ENCODE data around the gene EIF4E3. TPM values are rescaled to one million over a fixed set of nuclear protein-coding genes. Genes with fewer than 3 reads are reported as not detected.

EIF4E3 gene
- total and polyA plus RNA-seq, 2 of the 13 experiments (the other 11 are each of a cell fraction or from before 2014, with no cell fraction given), result 0.07 to 0.15 TPM

- no peak for TF ChIP-seq DR1 (CRISPR knock-in tag; IDR thresholded peaks at IDR 0.05)
Measured at GRCh38 chr3:71629289-71629688, 95.9 kb downstream of the EIF4E3 start (continued).

GRCh38 chr3:71628522-71628921 is 96.7 kb downstream of the EIF4E3 start:
- ChIA-PET POLR2A (no interaction called here), CTCF (ENCODE audit: low intra/inter-chr PET ratio, low total read pairs) (no interaction called here)
- Histone ChIP-seq H3K79me2 (ENCODE audit: insufficient read depth, low read length) (no peaks in the 10 kb centered on the region), H3K4me3 (replicated peaks in 1 of 3; ENCODE audit: insufficient read depth in 1 of 3, low read depth in 2 of 3, low read length in 3 of 3) (no peak overlapping the region), H3K27ac (ENCODE audit: extremely low read length, insufficient read depth, low read length) (no peak overlapping the region), H3K36me3 (replicated peaks in 1 of 2; ENCODE audit: control insufficient read depth in 1 of 2, insufficient read depth in 2 of 2, low read length in 2 of 2) (no peaks in the 10 kb centered on the region), H3K9me3 (ENCODE audit: low read length) (0 out of 2 replicates have a peak, but pooled peaks cover 3% of the 10 kb centered on the region), H2AFZ (ENCODE audit: low read length) (no peak overlapping the region), H3K4me2 (ENCODE audit: low read depth, low read length) (no peak overlapping the region), H3K27me3 (ENCODE audit: control insufficient read depth in 1 of 2, insufficient read depth in 2 of 2, low read length in 2 of 2) (peaks cover 0 to 18% of the 10 kb centered on the region in 2 experiments; a peak in 3 of 5 replicates), H4K20me1 (ENCODE audit: insufficient read depth, low read length) (no peaks in the 10 kb centered on the region), H3K9ac (ENCODE audit: insufficient read depth, low read depth, low read length) (no peak overlapping the region), H3K4me1 (ENCODE audit: insufficient read depth, low read length) (no peaks in the 10 kb centered on the region)
- 28% methylated on average over 6 of the region's 6 CpGs for WGBS (ENCODE audit: low lambda C conversion rate)
- FAIRE-seq, result no peak
- no peak for DNase-seq (ENCODE audit: low spot score)
- in situ Hi-C loops (cut with HindIII; ENCODE audit: extremely low pct_ligation_motif_present, low pct_unique_long_range_greater_than_20kb) (no loop called here), intact Hi-C loops (cut with micrococcal nuclease; ENCODE audit: unreplicated experiment) (no loop called here)
- ATAC-seq, result no peak
- TF ChIP-seq PAWR (CRISPR knock-in tag; IDR thresholded peaks at IDR 0.05; ENCODE audit: borderline replicate concordance) (no peak), RFX3 (CRISPR knock-in tag; IDR thresholded peaks at IDR 0.05) (no peak), GABPA (IDR thresholded peaks at IDR 0.05; ENCODE audit: low read depth, low read length) (no peak), GABPA (CRISPR knock-in tag; IDR thresholded peaks at IDR 0.05; ENCODE audit: low read depth) (no peak), ZNF232 (CRISPR knock-in tag; IDR thresholded peaks at IDR 0.05; ENCODE audit: borderline replicate concordance) (no peak), YY1 (IDR thresholded peaks at IDR 0.05; ENCODE audit: insufficient read depth, insufficient replicate concordance, low read depth, low read length) (no peak), ASH2L (IDR thresholded peaks at IDR 0.05; ENCODE audit: insufficient read length, low read depth, low read length) (no peak)
- TF ChIP-seq, protein P1, sequence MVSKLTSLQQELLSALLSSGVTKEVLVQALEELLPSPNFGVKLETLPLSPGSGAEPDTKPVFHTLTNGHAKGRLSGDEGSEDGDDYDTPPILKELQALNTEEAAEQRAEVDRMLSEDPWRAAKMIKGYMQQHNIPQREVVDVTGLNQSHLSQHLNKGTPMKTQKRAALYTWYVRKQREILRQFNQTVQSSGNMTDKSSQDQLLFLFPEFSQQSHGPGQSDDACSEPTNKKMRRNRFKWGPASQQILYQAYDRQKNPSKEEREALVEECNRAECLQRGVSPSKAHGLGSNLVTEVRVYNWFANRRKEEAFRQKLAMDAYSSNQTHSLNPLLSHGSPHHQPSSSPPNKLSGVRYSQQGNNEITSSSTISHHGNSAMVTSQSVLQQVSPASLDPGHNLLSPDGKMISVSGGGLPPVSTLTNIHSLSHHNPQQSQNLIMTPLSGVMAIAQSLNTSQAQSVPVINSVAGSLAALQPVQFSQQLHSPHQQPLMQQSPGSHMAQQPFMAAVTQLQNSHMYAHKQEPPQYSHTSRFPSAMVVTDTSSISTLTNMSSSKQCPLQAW (CRISPR knock-in tag; IDR thresholded peaks at IDR 0.05), result no peak
- no TSS peak for BruUV-seq (replicated peaks)

Measured in HepG2 (cell line).